HG03565 (cell line): ENCODE data around the gene APOBEC3H.
"Not testable (repeated sequence)": the region's sequence is repeated elsewhere in the genome, so short reads cannot be mapped to it uniquely, and the experiment has no call there.

Experiments
- ATAC-seq: cut with Tn5 transposase; IDR thresholded peaks from one replicate; pipeline ENCODE4 v1.9.1; 2021; ENCODE audit warnings: mild to moderate bottlenecking, moderate library complexity; ENCODE audit not compliant: unreplicated experiment

APOBEC3H gene

GRCh38 chr22:39097098-39098020 is at the start of gene APOBEC3H:
Gene APOBEC3H (plus strand): TSS chr22:39097244. CDS start chr22:39100279, 3,035 bp downstream.
- no peak for ATAC-seq

- not testable (repeated sequence) for ATAC-seq
These were observed 47.6 kb upstream of the APOBEC3H start for GRCh38 chr22:39049486-39049885.

- not testable (repeated sequence) for ATAC-seq
These were observed 45.1 kb upstream of the APOBEC3H start for GRCh38 chr22:39051844-39052495.

GRCh38 chr22:39055658-39056057 is 41.4 kb upstream of the APOBEC3H start:
- no peak for ATAC-seq

GRCh38 chr22:39061290-39061689 is 35.8 kb upstream of the APOBEC3H start:
- not testable (repeated sequence) for ATAC-seq

GRCh38 chr22:39061951-39062350 is 35.1 kb upstream of the APOBEC3H start:
- not testable (repeated sequence) for ATAC-seq

GRCh38 chr22:39063904-39064303 is 33.1 kb upstream of the APOBEC3H start:
- not testable (repeated sequence) for ATAC-seq

- ATAC-seq = not testable (repeated sequence)
These were observed 30.4 kb upstream of the APOBEC3H start for GRCh38 chr22:39066442-39067276.

GRCh38 chr22:39068033-39068785 is 28.8 kb upstream of the APOBEC3H start:
- no peak for ATAC-seq

- no peak for ATAC-seq
These were observed 26.9 kb upstream of the APOBEC3H start for GRCh38 chr22:39070186-39070585.

- not testable (repeated sequence) for ATAC-seq
These were observed 24.5 kb upstream of the APOBEC3H start for GRCh38 chr22:39072581-39072981.

GRCh38 chr22:39073981-39074380 is 23.1 kb upstream of the APOBEC3H start:
- no peak for ATAC-seq

- not testable (repeated sequence) for ATAC-seq
These were observed 20.7 kb upstream of the APOBEC3H start for GRCh38 chr22:39076155-39077025.

GRCh38 chr22:39077026-39077840 is 19.8 kb upstream of the APOBEC3H start, which contains the start of gene APOBEC3G:
Gene APOBEC3G (plus strand): TSS chr22:39077275. CDS start chr22:39077362, 87 bp downstream.
- ATAC-seq = peak; percentile 63

- not testable (repeated sequence) for ATAC-seq
These were observed 19.1 kb upstream of the APOBEC3H start for GRCh38 chr22:39077912-39078311.

- ATAC-seq = no peak
These were observed 18.7 kb upstream of the APOBEC3H start for GRCh38 chr22:39078329-39078728.

GRCh38 chr22:39079054-39079637 is 17.9 kb upstream of the APOBEC3H start:
- not testable (repeated sequence) for ATAC-seq
